WTC11 (cell line): Measurements from ENCODE around the gene LIMS1. TPM values are rescaled to one million over a fixed set of nuclear protein-coding genes. Genes with fewer than 3 reads are reported as not detected.
A peak's percentile ranks its signal among the peaks of the same experiment; 100 is the strongest.

Experiments used
- ATAC-seq: fragments of 200-7000 bp; cut with Tn5 transposase; 2 replicates; pipeline ENCODE4 v1.10.0; 2021; ENCODE audit warnings: mild to moderate bottlenecking, moderate library complexity
- CTCF ChIA-PET: fragments of 300-600 bp; sonication (Branson Sonifier 250); formaldehyde crosslinking; loops from one replicate; lab custom pipeline; 2021; ENCODE audit warnings: antibody characterized with exemption; lab: Charles Lee
- POLR2A ChIA-PET: fragments of 350-600 bp; sonication (Branson Sonifier 250); formaldehyde crosslinking; loops from one replicate; lab custom pipeline; 2021; ENCODE audit warnings: antibody characterized with exemption; lab: Charles Lee
- DNase-seq: peaks from one replicate; pipeline ENCODE4 v3.0.0; 2021; ENCODE audit warnings: low spot score
- H3K27ac Mint-ChIP-seq: 2 replicates; pipeline ENCODE4 v1.8.0; 2021; ENCODE audit warnings: mixed read lengths
- H3K27me3 Mint-ChIP-seq: 2 replicates; pipeline ENCODE4 v1.8.0; 2021; ENCODE audit warnings: low read depth, mild to moderate bottlenecking, moderate library complexity, mixed read lengths
- H3K36me3 Mint-ChIP-seq: 2 replicates; pipeline ENCODE4 v1.8.0; 2021; ENCODE audit warnings: mixed read lengths
- H3K4me1 Mint-ChIP-seq: 2 replicates; pipeline ENCODE4 v1.8.0; 2022; ENCODE audit warnings: mixed read lengths
- H3K4me3 Mint-ChIP-seq: 2 replicates; pipeline ENCODE4 v1.8.0; 2021; ENCODE audit warnings: mild to moderate bottlenecking, moderate library complexity, mixed read lengths
- H3K9me3 Mint-ChIP-seq: 2 replicates; pipeline ENCODE4 v1.8.0; 2021; ENCODE audit warnings: mixed read lengths
- CBFB ChIP-seq: sonication (generic); formaldehyde crosslinking; IDR thresholded peaks from 2 replicates; pipeline ENCODE4 v1.8.1; 2022; ENCODE audit warnings: mild to moderate bottlenecking, low read depth, missing genetic modification reagents
- CREB1 ChIP-seq: sonication (generic); formaldehyde crosslinking; IDR thresholded peaks from 2 replicates; pipeline ENCODE4 v1.8.0; 2023; ENCODE audit warnings: mild to moderate bottlenecking, missing genetic modification reagents
- ELF4 ChIP-seq: sonication (generic); formaldehyde crosslinking; IDR thresholded peaks from 2 replicates; pipeline ENCODE4 v1.8.1; 2022; ENCODE audit warnings: low read depth, mild to moderate bottlenecking, moderate library complexity, missing genetic modification reagents
- FOXJ3 ChIP-seq: sonication (generic); formaldehyde crosslinking; IDR thresholded peaks from 2 replicates; pipeline ENCODE4 v1.9.0; 2021; ENCODE audit warnings: missing genetic modification reagents, mild to moderate bottlenecking, borderline replicate concordance
- GABPB1 ChIP-seq: sonication (generic); formaldehyde crosslinking; IDR thresholded peaks from 2 replicates; pipeline ENCODE4 v1.8.1; 2023; ENCODE audit warnings: mild to moderate bottlenecking, missing genetic modification reagents
- GRHL2 ChIP-seq: fragments of 250-450 bp; sonication (Bioruptor Pico); IDR thresholded peaks from 2 replicates; pipeline ENCODE4 v1.8.0; 2022; ENCODE audit warnings: mild to moderate bottlenecking, moderate library complexity; ENCODE audit not compliant: insufficient replicate concordance, severe bottlenecking
- JUN ChIP-seq: sonication (generic); formaldehyde crosslinking; IDR thresholded peaks from 2 replicates; pipeline ENCODE4 v1.8.0; 2023; ENCODE audit warnings: mild to moderate bottlenecking, missing genetic modification reagents
- KAT7 ChIP-seq: sonication (generic); formaldehyde crosslinking; IDR thresholded peaks from 2 replicates; pipeline ENCODE4 v1.8.1; 2023; ENCODE audit warnings: missing genetic modification reagents, mild to moderate bottlenecking, borderline replicate concordance
- MLX ChIP-seq: sonication (generic); formaldehyde crosslinking; IDR thresholded peaks from 2 replicates; pipeline ENCODE4 v1.8.1; 2023; ENCODE audit warnings: mild to moderate bottlenecking, missing genetic modification reagents, moderate library complexity
- MXD4 ChIP-seq: fragments of 250-450 bp; sonication (Bioruptor Pico); IDR thresholded peaks from 2 replicates; pipeline ENCODE4 v1.8.0; 2021; ENCODE audit warnings: mild to moderate bottlenecking, moderate library complexity, borderline replicate concordance
- NFYB ChIP-seq: sonication (generic); formaldehyde crosslinking; conservative IDR thresholded peaks from 2 replicates; pipeline ENCODE4 v1.8.0; 2022; ENCODE audit warnings: low read depth, missing genetic modification reagents
- TCF7 ChIP-seq: sonication (generic); formaldehyde crosslinking; IDR thresholded peaks from 2 replicates; pipeline ENCODE4 v1.8.0; 2022; ENCODE audit warnings: mild to moderate bottlenecking, low read depth, missing genetic modification reagents, moderate library complexity
- ZNF416 ChIP-seq: fragments of 250-450 bp; sonication (Bioruptor Pico); IDR thresholded peaks from 2 replicates; pipeline ENCODE4 v1.9.0; 2021; ENCODE audit warnings: mild to moderate bottlenecking, inconsistent platforms
- total RNA-seq: library from RNA; stranded (reverse); gene quantifications from 3 replicates; pipeline ENCODE4 v1.2.3, GENCODE V29; 2021
- TF ChIP-seq, protein P1 (sequence below): sonication (generic); formaldehyde crosslinking; IDR thresholded peaks from 2 replicates; pipeline ENCODE4 v1.8.0; 2023; ENCODE audit warnings: mild to moderate bottlenecking, missing genetic modification reagents
- TF ChIP-seq, protein P2 (sequence below): fragments of 200-600 bp; IDR thresholded peaks from 2 replicates; pipeline ENCODE4 v1.8.0; 2022; ENCODE audit warnings: antibody characterized with exemption
- TF ChIP-seq, protein P3 (sequence below): fragments of 250-450 bp; sonication (Bioruptor Pico); IDR thresholded peaks from 2 replicates; pipeline ENCODE4 v1.9.0; 2021; ENCODE audit warnings: mild to moderate bottlenecking, borderline replicate concordance

Gene LIMS1
- total RNA-seq, 1 experiment from 2014 or later = 50.6 TPM

- ChIA-PET POLR2A (interaction anchor here (0.9 to 1.7 kb wide), 2 partner anchors 9 to 11 kb away, joined by 3 to 4 read pairs; no protein-coding TSS in a partner anchor), CTCF (interaction anchor here (0.5 to 5.7 kb wide), 20 partner anchors 8 to 390 kb away, joined by 3 to 42 read pairs (median 4); partner anchors contain the start of genes LIMS1 and SULT1C4)
- TF ChIP-seq, protein P1, sequence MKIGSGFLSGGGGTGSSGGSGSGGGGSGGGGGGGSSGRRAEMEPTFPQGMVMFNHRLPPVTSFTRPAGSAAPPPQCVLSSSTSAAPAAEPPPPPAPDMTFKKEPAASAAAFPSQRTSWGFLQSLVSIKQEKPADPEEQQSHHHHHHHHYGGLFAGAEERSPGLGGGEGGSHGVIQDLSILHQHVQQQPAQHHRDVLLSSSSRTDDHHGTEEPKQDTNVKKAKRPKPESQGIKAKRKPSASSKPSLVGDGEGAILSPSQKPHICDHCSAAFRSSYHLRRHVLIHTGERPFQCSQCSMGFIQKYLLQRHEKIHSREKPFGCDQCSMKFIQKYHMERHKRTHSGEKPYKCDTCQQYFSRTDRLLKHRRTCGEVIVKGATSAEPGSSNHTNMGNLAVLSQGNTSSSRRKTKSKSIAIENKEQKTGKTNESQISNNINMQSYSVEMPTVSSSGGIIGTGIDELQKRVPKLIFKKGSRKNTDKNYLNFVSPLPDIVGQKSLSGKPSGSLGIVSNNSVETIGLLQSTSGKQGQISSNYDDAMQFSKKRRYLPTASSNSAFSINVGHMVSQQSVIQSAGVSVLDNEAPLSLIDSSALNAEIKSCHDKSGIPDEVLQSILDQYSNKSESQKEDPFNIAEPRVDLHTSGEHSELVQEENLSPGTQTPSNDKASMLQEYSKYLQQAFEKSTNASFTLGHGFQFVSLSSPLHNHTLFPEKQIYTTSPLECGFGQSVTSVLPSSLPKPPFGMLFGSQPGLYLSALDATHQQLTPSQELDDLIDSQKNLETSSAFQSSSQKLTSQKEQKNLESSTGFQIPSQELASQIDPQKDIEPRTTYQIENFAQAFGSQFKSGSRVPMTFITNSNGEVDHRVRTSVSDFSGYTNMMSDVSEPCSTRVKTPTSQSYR (CRISPR knock-in tag) = no peak
- TF ChIP-seq MLX (CRISPR knock-in tag) = no peak
- TF ChIP-seq, protein P2, sequence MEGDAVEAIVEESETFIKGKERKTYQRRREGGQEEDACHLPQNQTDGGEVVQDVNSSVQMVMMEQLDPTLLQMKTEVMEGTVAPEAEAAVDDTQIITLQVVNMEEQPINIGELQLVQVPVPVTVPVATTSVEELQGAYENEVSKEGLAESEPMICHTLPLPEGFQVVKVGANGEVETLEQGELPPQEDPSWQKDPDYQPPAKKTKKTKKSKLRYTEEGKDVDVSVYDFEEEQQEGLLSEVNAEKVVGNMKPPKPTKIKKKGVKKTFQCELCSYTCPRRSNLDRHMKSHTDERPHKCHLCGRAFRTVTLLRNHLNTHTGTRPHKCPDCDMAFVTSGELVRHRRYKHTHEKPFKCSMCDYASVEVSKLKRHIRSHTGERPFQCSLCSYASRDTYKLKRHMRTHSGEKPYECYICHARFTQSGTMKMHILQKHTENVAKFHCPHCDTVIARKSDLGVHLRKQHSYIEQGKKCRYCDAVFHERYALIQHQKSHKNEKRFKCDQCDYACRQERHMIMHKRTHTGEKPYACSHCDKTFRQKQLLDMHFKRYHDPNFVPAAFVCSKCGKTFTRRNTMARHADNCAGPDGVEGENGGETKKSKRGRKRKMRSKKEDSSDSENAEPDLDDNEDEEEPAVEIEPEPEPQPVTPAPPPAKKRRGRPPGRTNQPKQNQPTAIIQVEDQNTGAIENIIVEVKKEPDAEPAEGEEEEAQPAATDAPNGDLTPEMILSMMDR = peak; percentile 49; the same call in 1 of the 2 replicates
- peak overlapping the region; percentile 54; the same call in 1 of the 2 replicates for H3K27ac Mint-ChIP-seq
- H3K4me1 Mint-ChIP-seq = peaks cover 27% of the 10 kb centered on the region
- ATAC-seq (peak; percentile 91), DNase-seq (peak; percentile 40)
- H3K9me3 Mint-ChIP-seq = no peaks in the 10 kb centered on the region
- no peaks in the 10 kb centered on the region for H3K36me3 Mint-ChIP-seq
- H3K27me3 Mint-ChIP-seq = no peaks in the 10 kb centered on the region
- H3K4me3 Mint-ChIP-seq = no peak overlapping the region
Measured at GRCh38 chr2:108583903-108584520, 49.7 kb downstream of the LIMS1 start.

- Mint-ChIP-seq H3K27ac (0 out of 2 replicates have a peak overlapping the region, but pooled peaks have one; percentile 1), H3K4me3 (no peak overlapping the region), H3K27me3 (no peaks in the 10 kb centered on the region), H3K36me3 (no peaks in the 10 kb centered on the region), H3K9me3 (no peaks in the 10 kb centered on the region), H3K4me1 (peaks cover 20% of the 10 kb centered on the region)
- TF ChIP-seq TCF7 (no peak), ELF4 (CRISPR knock-in tag) (no peak), GRHL2 (CRISPR knock-in tag) (no peak), JUN (CRISPR knock-in tag) (no peak), CBFB (no peak), KAT7 (CRISPR knock-in tag) (no peak), CREB1 (CRISPR knock-in tag) (no peak), FOXJ3 (no peak), GABPB1 (CRISPR knock-in tag) (no peak), NFYB (CRISPR knock-in tag) (no peak), ZNF416 (CRISPR knock-in tag) (no peak), MXD4 (no peak)
- TF ChIP-seq, protein P3, sequence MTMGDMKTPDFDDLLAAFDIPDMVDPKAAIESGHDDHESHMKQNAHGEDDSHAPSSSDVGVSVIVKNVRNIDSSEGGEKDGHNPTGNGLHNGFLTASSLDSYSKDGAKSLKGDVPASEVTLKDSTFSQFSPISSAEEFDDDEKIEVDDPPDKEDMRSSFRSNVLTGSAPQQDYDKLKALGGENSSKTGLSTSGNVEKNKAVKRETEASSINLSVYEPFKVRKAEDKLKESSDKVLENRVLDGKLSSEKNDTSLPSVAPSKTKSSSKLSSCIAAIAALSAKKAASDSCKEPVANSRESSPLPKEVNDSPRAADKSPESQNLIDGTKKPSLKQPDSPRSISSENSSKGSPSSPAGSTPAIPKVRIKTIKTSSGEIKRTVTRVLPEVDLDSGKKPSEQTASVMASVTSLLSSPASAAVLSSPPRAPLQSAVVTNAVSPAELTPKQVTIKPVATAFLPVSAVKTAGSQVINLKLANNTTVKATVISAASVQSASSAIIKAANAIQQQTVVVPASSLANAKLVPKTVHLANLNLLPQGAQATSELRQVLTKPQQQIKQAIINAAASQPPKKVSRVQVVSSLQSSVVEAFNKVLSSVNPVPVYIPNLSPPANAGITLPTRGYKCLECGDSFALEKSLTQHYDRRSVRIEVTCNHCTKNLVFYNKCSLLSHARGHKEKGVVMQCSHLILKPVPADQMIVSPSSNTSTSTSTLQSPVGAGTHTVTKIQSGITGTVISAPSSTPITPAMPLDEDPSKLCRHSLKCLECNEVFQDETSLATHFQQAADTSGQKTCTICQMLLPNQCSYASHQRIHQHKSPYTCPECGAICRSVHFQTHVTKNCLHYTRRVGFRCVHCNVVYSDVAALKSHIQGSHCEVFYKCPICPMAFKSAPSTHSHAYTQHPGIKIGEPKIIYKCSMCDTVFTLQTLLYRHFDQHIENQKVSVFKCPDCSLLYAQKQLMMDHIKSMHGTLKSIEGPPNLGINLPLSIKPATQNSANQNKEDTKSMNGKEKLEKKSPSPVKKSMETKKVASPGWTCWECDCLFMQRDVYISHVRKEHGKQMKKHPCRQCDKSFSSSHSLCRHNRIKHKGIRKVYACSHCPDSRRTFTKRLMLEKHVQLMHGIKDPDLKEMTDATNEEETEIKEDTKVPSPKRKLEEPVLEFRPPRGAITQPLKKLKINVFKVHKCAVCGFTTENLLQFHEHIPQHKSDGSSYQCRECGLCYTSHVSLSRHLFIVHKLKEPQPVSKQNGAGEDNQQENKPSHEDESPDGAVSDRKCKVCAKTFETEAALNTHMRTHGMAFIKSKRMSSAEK (CRISPR knock-in tag) = no peak
- ChIA-PET POLR2A (no interaction called here), CTCF (interaction anchor here (1.9 to 5.7 kb wide), 2 partner anchors 51 to 370 kb away, joined by 6 to 42 read pairs; no protein-coding TSS in a partner anchor)
- ATAC-seq = no peak
- no peak for DNase-seq
Measured at GRCh38 chr2:108585436-108585835, 51.2 kb downstream of the LIMS1 start.
